ENCODE data around the gene PON1. TPM values are rescaled to one million over a fixed set of nuclear protein-coding genes. Genes with fewer than 3 reads are reported as not detected.

The PON1 gene
- total and polyA plus RNA-seq, 2 of the 8 experiments (the other 6 are each of a cell fraction or from before 2014, with no cell fraction given): not detected

- Histone ChIP-seq H2BK5ac (ENCODE audit: low read depth, low read length) (no peak overlapping the region), H3K23ac (ENCODE audit: insufficient read length) (no peak overlapping the region), H2BK15ac (ENCODE audit: low read length) (no peak overlapping the region), H4K5ac (ENCODE audit: insufficient read length, low read depth, low read length) (no peak overlapping the region), H3K4me2 (ENCODE audit: insufficient read depth in 1 of 2, low read depth in 2 of 2, low read length in 2 of 2) (peak overlapping the region in 1 of 2 experiments; percentile 35; a peak in 2 of 4 replicates), H2AFZ (ENCODE audit: low read length) (0 out of 2 replicates have a peak overlapping the region, but pooled peaks have one; percentile 9), H3K79me2 (ENCODE audit: control insufficient read depth in 1 of 2, insufficient read depth in 2 of 2, low read length in 2 of 2) (no peaks in the 10 kb centered on the region), H3K27me3 (replicated peaks in 1 of 4; ENCODE audit: control insufficient read depth in 3 of 4, extremely low read depth in 1 of 4, insufficient read depth in 3 of 4, low read length in 3 of 4) (no peaks in the 10 kb centered on the region), H3K79me1 (ENCODE audit: low read depth, low read length) (no peaks in the 10 kb centered on the region), H3K4me3 (ENCODE audit: extremely low read depth in 1 of 4, insufficient read depth in 2 of 4, low read depth in 3 of 4, low read length in 4 of 4) (no peak overlapping the region), H3K9me3 (ENCODE audit: insufficient read depth in 2 of 2, low read depth in 1 of 2, low read length in 1 of 2) (no peaks in the 10 kb centered on the region), H2BK20ac (ENCODE audit: low read length) (peak overlapping the region; percentile 15; the same call in 1 of the 2 replicates), H3K18ac (ENCODE audit: extremely low read depth, low read length) (no peak overlapping the region), H3K9ac (replicated peaks in 1 of 4; ENCODE audit: extremely low read depth in 1 of 4, low read depth in 3 of 4, low read length in 3 of 4) (no peak overlapping the region), H4K91ac (replicated peaks; ENCODE audit: insufficient read length, low read length) (no peak overlapping the region), H3K4me1 (replicated peaks in 1 of 4; ENCODE audit: control insufficient read depth in 3 of 4, insufficient read depth in 4 of 4, low read length in 3 of 4) (peaks cover 2 to 13% (median 6%) of the 10 kb centered on the region in 4 experiments; a peak in 5 of 7 replicates), H3K27ac (ENCODE audit: low read depth, low read length) (no peak overlapping the region), H3K56ac (replicated peaks; ENCODE audit: insufficient read length, low read depth, low read length) (no peak overlapping the region), H4K20me1 (replicated peaks in 1 of 2; ENCODE audit: control insufficient read depth in 1 of 2, insufficient read depth in 2 of 2, low read length in 2 of 2) (no peaks in the 10 kb centered on the region), H2BK120ac (replicated peaks; ENCODE audit: low read depth, low read length) (no peak overlapping the region), H2AK5ac (ENCODE audit: low read depth, low read length) (no peak overlapping the region), H3K4ac (replicated peaks; ENCODE audit: insufficient read length, low read depth, low read length) (no peak overlapping the region), H3K23me2 (ENCODE audit: low read depth, low read length) (no peaks in the 10 kb centered on the region), H3K14ac (ENCODE audit: insufficient read length) (no peak overlapping the region), H3K36me3 (ENCODE audit: control insufficient read depth in 2 of 4, insufficient read depth in 4 of 4, low read length in 3 of 4) (no peaks in the 10 kb centered on the region), H4K8ac (ENCODE audit: extremely low read depth, insufficient read depth, low read length) (no peak overlapping the region), H2BK12ac (ENCODE audit: low read depth, low read length) (no peak overlapping the region)
- ChIA-PET POLR2A (ENCODE audit: partially characterized antibody) (no interaction called here), CTCF (ENCODE audit: partially characterized antibody) (interaction anchor here (1.1 to 1.7 kb wide), 6 partner anchors 9 to 139 kb away, joined by 3 to 5 read pairs (median 4); partner anchors contain the start of gene PON1)
- WGBS, 2 experiments (ENCODE audit: extremely low coverage in 1 of 2, insufficient coverage in 1 of 2, insufficient read length in 1 of 2, insufficient replicate concordance in 2 of 2, low coverage in 1 of 2, low lambda C conversion rate in 2 of 2, missing lambda C conversion rate in 1 of 2): 51% methylated on average over 4 of the region's 4 CpGs; no CpG with 5 or more reads in 1 of the 2 experiments
- peak in 1 of 2 experiments; percentile 17 for DNase-seq (ENCODE audit: low read depth in 1 of 2, low spot score in 2 of 2)
- peak; percentile 32 for FAIRE-seq
- TF ChIP-seq YY1 (IDR thresholded peaks at IDR 0.05; ENCODE audit: low read depth, low read length) (no peak), KDM5A (IDR thresholded peaks at IDR 0.05; ENCODE audit: low read length) (no peak), RFX5 (IDR thresholded peaks at IDR 0.05; ENCODE audit: borderline replicate concordance, low read depth, low read length) (no peak), NANOG (IDR thresholded peaks at IDR 0.05; ENCODE audit: insufficient read depth, low read depth, low read length, poor library complexity, severe bottlenecking) (no peak), CTCF (IDR thresholded peaks at IDR 0.05; ENCODE audit: control extremely low read depth in 1 of 3, insufficient read depth in 1 of 3, low read depth in 1 of 3, low read length in 3 of 3) (peak in 2 of 3 experiments; percentile 12 to 25; a peak in 1 of 4 replicates), RAD21 (IDR thresholded peaks at IDR 0.05 in 1 of 2, conservative IDR thresholded peaks at IDR 0.05 in 1 of 2; ENCODE audit: low read depth in 2 of 2, low read length in 2 of 2) (peak; percentile 36 to 50; a peak in 3 of 4 replicates), MAX (IDR thresholded peaks at IDR 0.05) (no peak)
Measured at GRCh38 chr7:95342642-95343307, 18.4 kb upstream of the PON1 start.

All from H1 (cell line).